SK-MEL-5 (cell line): ENCODE results near the gene EIF3B. TPM values are rescaled to one million over a fixed set of nuclear protein-coding genes. Genes with fewer than 3 reads are reported as not detected.
"Not testable (repeated sequence)": the region's sequence is repeated elsewhere in the genome, so short reads cannot be mapped to it uniquely, and the experiment has no call there.

ENCODE experiments used
- DNase-seq: peaks from one replicate; pipeline ENCODE4 v3.0.0-alpha.2; 2016; ENCODE audit warnings: low read depth, low spot score
- in situ Hi-C: cut with HindIII; loops from 2 replicates; pipeline ENCODE4 v1.10.0; 2016; ENCODE audit warnings: low sequenced_read_pairs, high pct_unique_total_duplicates, low pct_unique_long_range_greater_than_20kb
- total RNA-seq: library from RNA; depleted of rRNA; stranded (reverse); fragments of >200 nt; shearing (Covaris generic); gene quantifications from 2 replicates; pipeline ENCODE4 v1.2.3, GENCODE V29; 2014

Gene EIF3B
- total RNA-seq, 1 experiment from 2014 or later, result 411 TPM

- in situ Hi-C loops, result no loop called here
- no peak for DNase-seq
Measured at GRCh38 chr7:2371329-2371728, 16.7 kb downstream of the EIF3B start.

GRCh38 chr7:2372724-2373123 is 18.1 kb downstream of the EIF3B start:
- in situ Hi-C loops, result no loop called here
- no peak for DNase-seq

GRCh38 chr7:2373124-2373556 is 18.5 kb downstream of the EIF3B start:
- DNase-seq, result no peak
- in situ Hi-C loops, result no loop called here

- no peak for DNase-seq
- in situ Hi-C loops, result no loop called here
Measured at GRCh38 chr7:2373646-2374045, 19.0 kb downstream of the EIF3B start.

GRCh38 chr7:2374401-2374800 is 19.8 kb downstream of the EIF3B start:
- in situ Hi-C loops, result no loop called here
- no peak for DNase-seq

- in situ Hi-C loops, result no loop called here
- DNase-seq, result no peak
Measured at GRCh38 chr7:2374830-2375728, 20.5 kb downstream of the EIF3B start.

GRCh38 chr7:2376351-2377154 is 21.9 kb downstream of the EIF3B start:
- in situ Hi-C loops, result no loop called here

GRCh38 chr7:2377492-2377891 is 22.9 kb downstream of the EIF3B start:
- in situ Hi-C loops, DNase-seq: not testable (repeated sequence)

More at GRCh38 chr7:2376351-2377154, 21.9 kb downstream of the EIF3B start:
- DNase-seq, result no peak

GRCh38 chr7:2378125-2378524 is 23.5 kb downstream of the EIF3B start:
- in situ Hi-C loops, DNase-seq: not testable (repeated sequence)

- no peak for DNase-seq
- in situ Hi-C loops, result no loop called here
Measured at GRCh38 chr7:2379161-2379560, 24.5 kb downstream of the EIF3B start.

GRCh38 chr7:2379821-2380450 is 25.3 kb downstream of the EIF3B start:
- no peak for DNase-seq
- in situ Hi-C loops, result no loop called here

GRCh38 chr7:2380461-2380860 is 25.8 kb downstream of the EIF3B start:
- in situ Hi-C loops, result no loop called here
- DNase-seq, result no peak

- in situ Hi-C loops, result no loop called here
- no peak for DNase-seq
Measured at GRCh38 chr7:2381227-2381626, 26.6 kb downstream of the EIF3B start.

- in situ Hi-C loops, result no loop called here
Measured at GRCh38 chr7:2381881-2382509, 27.4 kb downstream of the EIF3B start.

GRCh38 chr7:2383543-2384274 is 29.1 kb downstream of the EIF3B start:
- DNase-seq, result no peak
- in situ Hi-C loops, result no loop called here

More at GRCh38 chr7:2381881-2382509, 27.4 kb downstream of the EIF3B start:
- no peak for DNase-seq

GRCh38 chr7:2384354-2385243 is 30.0 kb downstream of the EIF3B start:
- in situ Hi-C loops, result no loop called here
- no peak for DNase-seq
